Right lobe of liver (tissue), 6 donors: Measurements from ENCODE around the gene ARHGAP19. TPM values are rescaled to one million over a fixed set of nuclear protein-coding genes. Genes with fewer than 3 reads are reported as not detected.

Experiments used
- ATAC-seq, 4 donors: fragments of 200-7000 bp; cut with Tn5 transposase; one replicate each; pipeline ENCODE4 v1.9.1; 2020; ENCODE audit warnings: mild to moderate bottlenecking in 4 of 4, moderate library complexity in 4 of 4
- DNase-seq, 3 donors: peaks; one replicate each; pipeline ENCODE4 v3.0.0-alpha.2; 2020
- H3K27ac ChIP-seq, 3 donors: fragments of 200-600 bp; one replicate each; pipeline ENCODE4 v1.8.0; 2022
- H3K27me3 ChIP-seq, 2 donors: fragments of 200-600 bp; one replicate each; pipeline ENCODE4 v1.8.0; 2022
- H3K36me3 ChIP-seq, 4 donors: fragments of 200-600 bp; sonication (generic) in 1 of 4; one replicate each; pipeline versions ENCODE4 v1.5.1 to v1.8.0; 2017 to 2022; ENCODE audit warnings: control low read depth in 1 of 4
- H3K4me1 ChIP-seq, 4 donors: fragments of 200-600 bp; sonication (generic) in 1 of 4; one replicate each; pipeline versions ENCODE4 v1.5.1 to v1.8.0; 2017 to 2022; ENCODE audit warnings: control low read depth in 1 of 4
- H3K4me3 ChIP-seq, 3 donors: fragments of 200-600 bp; one replicate each; pipeline ENCODE4 v1.8.0; 2022
- H3K9me3 ChIP-seq, 4 donors: fragments of 200-600 bp; sonication (generic) in 1 of 4; one replicate each; pipeline versions ENCODE4 v1.5.1 to v1.8.0; 2017 to 2022; ENCODE audit warnings: control low read depth in 1 of 4
- POLR2A ChIP-seq: fragments of 450-650 bp; IDR thresholded peaks from one replicate; pipeline ENCODE4 v1.6.1; 2017; ENCODE audit warnings: antibody characterized with exemption, mild to moderate bottlenecking
- WGBS: methylation state at CpG from one replicate; pipeline ENCODE4 v1.1.6; 2018; ENCODE audit warnings: low coverage, low lambda C conversion rate; ENCODE audit not compliant: insufficient coverage; ENCODE audit errors: missing lambda C conversion rate; 5-methylcytosine and 5-hydroxymethylcytosine counted together
- intact Hi-C, 2 donors: fragments of 100-400 bp; cut with DNase I; formaldehyde crosslinking; loops; one replicate each; pipeline versions ENCODE4 v1.11.2 to v1.14.1; 2022
- total RNA-seq, 6 experiments: library from RNA; depleted of rRNA in 2 of 6; stranded (reverse); fragments of >200 nt in 2 of 6; fragmentation: NEBNext Ultra II Directional in 3 of 6; extraction: Animal tissue kit (Norgen Biotek cat#: 25700) in 3 of 6; gene quantifications; one replicate each; pipeline versions ENCODE4 v1.1.0 to v1.2.4, GENCODE V29; 2016 to 2023
- TF ChIP-seq, protein P1 (sequence below), 4 donors: fragments of 200-600 bp in 3 of 4; fragments of 450-650 bp in 1 of 4; IDR thresholded peaks; one replicate each; pipeline versions ENCODE4 v1.5.1 to v1.8.0; 2016 to 2022; ENCODE audit warnings: antibody characterized with exemption in 4 of 4, mild to moderate bottlenecking in 2 of 4
- donor health status: DM: no; HTN: yes; CAD: no.
- donor health status: DM: no; HTN: no; CAD: no.
- donor health status: DM: no; HTN: no; CAD: no.
- donor health status: DM: no; HTN: yes; CAD: no.
- donor health status: DM: no; HTN: yes; CAD: no.

ARHGAP19 gene
- total RNA-seq, 6 experiments from 2014 or later: 2.3 to 5.5 (median 3.4) TPM

DNA sequence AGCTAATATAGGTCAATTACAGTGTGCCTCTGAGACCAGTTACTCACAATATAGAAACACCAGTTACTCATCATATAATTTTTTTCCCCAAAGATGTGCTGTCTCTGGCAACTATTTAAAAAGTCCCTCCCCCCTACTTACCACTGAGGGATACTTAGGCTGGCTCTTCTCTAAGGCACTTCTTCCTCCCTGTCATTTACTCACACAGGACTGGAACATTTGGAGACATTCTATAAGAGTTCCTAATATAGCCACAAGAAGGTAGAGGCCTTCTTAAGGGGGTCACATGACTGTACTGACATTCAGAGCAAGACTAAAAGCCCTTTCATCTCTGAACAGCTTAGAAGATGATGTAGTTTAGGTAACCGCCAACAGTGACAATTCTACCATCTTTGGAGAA, 62.3 kb downstream of the ARHGAP19 start:
- Histone ChIP-seq H3K27me3 (no peaks in the 10 kb centered on the region), H3K9me3 (no peaks in the 10 kb centered on the region), H3K4me3 (no peak overlapping the region), H3K36me3 (no peaks in the 10 kb centered on the region), H3K27ac (no peak overlapping the region), H3K4me1 (peaks cover 0 to 15% (median 0%) of the 10 kb centered on the region in 4 donors)
- TF ChIP-seq, protein P1, sequence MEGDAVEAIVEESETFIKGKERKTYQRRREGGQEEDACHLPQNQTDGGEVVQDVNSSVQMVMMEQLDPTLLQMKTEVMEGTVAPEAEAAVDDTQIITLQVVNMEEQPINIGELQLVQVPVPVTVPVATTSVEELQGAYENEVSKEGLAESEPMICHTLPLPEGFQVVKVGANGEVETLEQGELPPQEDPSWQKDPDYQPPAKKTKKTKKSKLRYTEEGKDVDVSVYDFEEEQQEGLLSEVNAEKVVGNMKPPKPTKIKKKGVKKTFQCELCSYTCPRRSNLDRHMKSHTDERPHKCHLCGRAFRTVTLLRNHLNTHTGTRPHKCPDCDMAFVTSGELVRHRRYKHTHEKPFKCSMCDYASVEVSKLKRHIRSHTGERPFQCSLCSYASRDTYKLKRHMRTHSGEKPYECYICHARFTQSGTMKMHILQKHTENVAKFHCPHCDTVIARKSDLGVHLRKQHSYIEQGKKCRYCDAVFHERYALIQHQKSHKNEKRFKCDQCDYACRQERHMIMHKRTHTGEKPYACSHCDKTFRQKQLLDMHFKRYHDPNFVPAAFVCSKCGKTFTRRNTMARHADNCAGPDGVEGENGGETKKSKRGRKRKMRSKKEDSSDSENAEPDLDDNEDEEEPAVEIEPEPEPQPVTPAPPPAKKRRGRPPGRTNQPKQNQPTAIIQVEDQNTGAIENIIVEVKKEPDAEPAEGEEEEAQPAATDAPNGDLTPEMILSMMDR (IDR thresholded peaks at IDR 0.05): no peak
- TF ChIP-seq POLR2A: no peak
- intact Hi-C loops: no loop called here
- DNase-seq (no peak), ATAC-seq (no peak)
- 89% methylated on average over 1 of the region's 1 CpG for WGBS

DNA sequence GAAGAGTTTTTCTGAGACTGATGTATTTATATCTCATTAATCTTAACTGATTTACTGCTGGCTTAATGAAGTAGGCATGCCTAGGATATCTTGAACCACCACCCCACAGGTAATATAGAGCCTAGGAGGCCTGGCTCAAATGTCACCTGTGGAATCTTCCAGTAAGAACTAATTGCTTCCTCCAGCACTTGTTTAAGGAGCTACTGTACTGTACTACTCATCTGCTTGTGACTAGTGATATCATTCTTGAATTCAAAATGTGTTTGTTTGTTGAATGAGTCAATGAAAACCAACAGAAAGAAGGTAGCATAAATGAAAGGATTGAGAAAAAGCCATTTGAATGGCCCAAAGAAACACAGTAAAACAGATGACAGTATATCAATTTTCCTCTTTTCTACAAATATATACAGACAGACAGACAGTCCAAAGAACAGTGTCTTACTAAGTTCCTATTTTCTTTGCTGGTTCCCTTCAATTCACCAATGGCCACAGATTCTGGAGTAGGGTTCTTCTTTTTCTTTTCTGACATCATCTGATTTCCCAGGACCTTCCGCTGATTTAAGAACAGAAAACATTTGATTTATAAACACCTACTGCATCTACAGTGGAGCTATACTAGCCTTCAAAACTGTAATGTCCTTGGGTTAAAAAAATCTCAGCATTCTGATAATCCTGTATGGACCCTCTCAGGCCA, 63.0 kb downstream of the ARHGAP19 start:
- 83% methylated on average over 1 of the region's 1 CpG for WGBS
- ATAC-seq: peak in 1 of 4 donors; percentile 71
- peak overlapping the region in 1 of 3 donors; percentile 7 for H3K27ac ChIP-seq
- intact Hi-C loops: no loop called here
- H3K36me3 ChIP-seq: no peaks in the 10 kb centered on the region
- H3K4me3 ChIP-seq: no peak overlapping the region
- peaks cover 0 to 15% (median 0%) of the 10 kb centered on the region in 4 donors for H3K4me1 ChIP-seq
- DNase-seq: no peak
- TF ChIP-seq, protein P1 (IDR thresholded peaks at IDR 0.05): no peak
- H3K27me3 ChIP-seq: no peaks in the 10 kb centered on the region
- H3K9me3 ChIP-seq: no peaks in the 10 kb centered on the region

DNA sequence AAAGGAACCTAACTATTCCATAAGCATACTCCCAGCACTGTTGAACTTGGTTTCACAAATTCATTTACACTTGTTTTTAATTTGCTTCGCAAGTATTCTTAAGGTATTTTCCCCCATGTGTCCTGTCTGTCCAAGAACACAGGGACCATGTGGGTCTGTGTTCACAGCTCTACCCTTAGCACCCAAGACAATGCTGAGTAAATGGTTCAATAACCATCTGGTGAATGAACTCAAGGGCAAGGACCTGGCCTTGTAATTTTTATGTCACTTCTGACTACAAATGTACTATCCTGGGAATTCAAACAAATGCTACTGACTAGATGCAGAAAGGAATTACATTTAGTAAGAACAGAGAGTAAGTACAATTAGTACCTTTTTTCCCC, 63.7 kb downstream of the ARHGAP19 start:
- Histone ChIP-seq H3K27me3 (no peaks in the 10 kb centered on the region), H3K4me1 (peaks cover 0 to 15% (median 0%) of the 10 kb centered on the region in 4 donors), H3K27ac (peak overlapping the region in 1 of 3 donors; percentile 7), H3K36me3 (no peaks in the 10 kb centered on the region), H3K9me3 (no peaks in the 10 kb centered on the region), H3K4me3 (no peak overlapping the region)
- DNase-seq (no peak), ATAC-seq (peak; percentile 20 to 70 (median 56))
- WGBS: 40% methylated on average over 1 of the region's 1 CpG
- intact Hi-C loops: no loop called here
- TF ChIP-seq, protein P1 (IDR thresholded peaks at IDR 0.05): no peak
- TF ChIP-seq POLR2A: no peak

DNA sequence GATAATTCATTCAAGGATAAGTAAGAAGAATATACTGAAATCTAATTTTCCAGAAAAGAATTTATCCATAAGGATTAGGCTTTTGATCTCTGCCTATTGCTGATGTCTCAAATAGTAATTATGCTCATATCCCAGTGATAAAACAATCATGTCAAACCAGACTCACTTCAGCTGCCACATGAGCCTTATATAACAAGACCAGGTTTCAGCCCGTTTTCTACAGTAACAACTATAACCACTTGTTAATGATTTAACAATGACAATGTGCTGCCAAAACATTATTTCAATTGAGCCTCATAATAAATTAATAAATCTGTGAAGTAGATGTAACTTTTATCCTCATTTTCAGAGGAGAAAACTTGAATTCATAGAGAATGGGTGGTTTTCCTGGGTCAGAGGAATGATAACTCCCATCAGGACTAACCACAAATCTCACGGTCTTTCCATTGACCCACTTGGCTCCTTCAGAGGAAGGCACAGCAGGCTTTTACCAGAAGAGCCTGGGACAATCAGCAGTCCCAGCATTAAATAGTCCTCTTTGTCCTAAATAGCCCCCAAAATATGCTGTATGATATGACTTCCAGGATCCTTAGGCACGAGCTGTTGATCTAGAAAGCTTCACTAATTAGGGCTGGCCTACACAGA, 64.2 kb downstream of the ARHGAP19 start:
- ATAC-seq (peak; percentile 61 to 87 (median 76)), DNase-seq (no peak)
- Histone ChIP-seq H3K9me3 (no peaks in the 10 kb centered on the region), H3K4me1 (peaks cover 0 to 15% (median 0%) of the 10 kb centered on the region in 4 donors), H3K27ac (peak overlapping the region in 1 of 3 donors; percentile 7), H3K4me3 (no peak overlapping the region), H3K27me3 (no peaks in the 10 kb centered on the region), H3K36me3 (no peaks in the 10 kb centered on the region)
- WGBS: 35% methylated on average over 3 of the region's 3 CpGs
- intact Hi-C loops: no loop called here
- no peak for TF ChIP-seq POLR2A
- TF ChIP-seq, protein P1 (IDR thresholded peaks at IDR 0.05): no peak
